Left renal cortex interstitium (tissue), 4 donors: ENCODE results near the gene WASF1. TPM values are rescaled to one million over a fixed set of nuclear protein-coding genes. Genes with fewer than 3 reads are reported as not detected.

Experiments used
- DNase-seq, 4 donors: peaks; one replicate each; pipeline ENCODE4 v3.0.0-alpha.2; 2013; ENCODE audit warnings: low read depth in 4 of 4, low spot score in 2 of 4, missing footprints in 1 of 4
- polyA plus RNA-seq, 4 donors: library from polyadenylated mRNA; unstranded; fragments of 120-200 nt; gene quantifications; one replicate each; pipeline ENCODE4 v1.2.1, GENCODE V29; 2013; ENCODE audit not compliant: insufficient read length in 4 of 4

Gene WASF1
- 10 to 100 TPM; 44.9 to 53.3 (median 50.4) TPM for polyA plus RNA-seq

- DNase-seq = peak; percentile 95 to 98 (median 98)
Measured at GRCh38 chr6:110179406-110180227, at the start of gene WASF1. Gene WASF1 (minus strand): TSS chr6:110179670. CDS start chr6:110127601, 52,069 bp downstream.

GRCh38 chr6:110226261-110226660 lies 46.8 kb upstream of the WASF1 start:
- no peak for DNase-seq

- no peak for DNase-seq
Measured at GRCh38 chr6:110221738-110222137, 42.3 kb upstream of the WASF1 start.

- no peak for DNase-seq
Measured at GRCh38 chr6:110217266-110217665, 37.8 kb upstream of the WASF1 start.

- no peak for DNase-seq
Measured at GRCh38 chr6:110216140-110216539, 36.7 kb upstream of the WASF1 start.

GRCh38 chr6:110214338-110214737 lies 34.9 kb upstream of the WASF1 start:
- DNase-seq = no peak

GRCh38 chr6:110211753-110212152 lies 32.3 kb upstream of the WASF1 start:
- DNase-seq = no peak

GRCh38 chr6:110207652-110208051 lies 28.2 kb upstream of the WASF1 start:
- no peak for DNase-seq

GRCh38 chr6:110201151-110201884 lies 21.8 kb upstream of the WASF1 start:
- DNase-seq = no peak

GRCh38 chr6:110198561-110198960 lies 19.1 kb upstream of the WASF1 start:
- no peak for DNase-seq

GRCh38 chr6:110196874-110197273 lies 17.4 kb upstream of the WASF1 start:
- DNase-seq = no peak

GRCh38 chr6:110195639-110196038 lies 16.2 kb upstream of the WASF1 start:
- no peak for DNase-seq

- no peak for DNase-seq
Measured at GRCh38 chr6:110191477-110191876, 12.0 kb upstream of the WASF1 start.

GRCh38 chr6:110190726-110191125 lies 11.3 kb upstream of the WASF1 start:
- no peak for DNase-seq

GRCh38 chr6:110188791-110189190 lies 9.3 kb upstream of the WASF1 start:
- DNase-seq = no peak

- no peak for DNase-seq
Measured at GRCh38 chr6:110185879-110186278, 6.4 kb upstream of the WASF1 start.

GRCh38 chr6:110183292-110183885 lies 3.9 kb upstream of the WASF1 start:
- no peak for DNase-seq

GRCh38 chr6:110181131-110182030 lies 1.9 kb upstream of the WASF1 start:
- peak in 2 of 4 donors; percentile 12 to 25 for DNase-seq

GRCh38 chr6:110180228-110181008 lies 948 bp upstream of the WASF1 start, which contains the start of gene CDC40:
Gene CDC40 (plus strand): TSS chr6:110180427. CDS start chr6:110180445, 18 bp downstream.
- DNase-seq = peak in 1 of 4 donors; percentile 94
